ENCODE data around the gene COL6A5.

DNA sequence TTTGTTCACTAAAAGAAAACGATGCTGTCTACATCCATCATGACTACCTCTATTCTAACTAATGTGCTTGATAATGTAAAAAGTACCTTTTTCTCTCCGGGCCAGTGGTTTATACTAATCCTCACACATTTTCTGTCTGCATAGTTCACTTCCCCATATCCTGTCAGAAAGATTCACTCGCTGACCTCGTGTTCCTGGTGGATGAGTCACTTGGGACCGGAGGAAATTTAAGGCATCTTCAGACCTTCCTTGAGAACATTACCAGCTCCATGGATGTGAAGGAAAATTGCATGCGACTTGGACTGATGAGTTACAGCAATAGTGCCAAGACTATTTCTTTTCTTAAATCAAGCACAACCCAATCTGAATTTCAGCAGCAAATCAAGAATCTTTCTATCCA, 33.8 kb downstream of the COL6A5 start:
- TF ChIP-seq, protein P1, sequence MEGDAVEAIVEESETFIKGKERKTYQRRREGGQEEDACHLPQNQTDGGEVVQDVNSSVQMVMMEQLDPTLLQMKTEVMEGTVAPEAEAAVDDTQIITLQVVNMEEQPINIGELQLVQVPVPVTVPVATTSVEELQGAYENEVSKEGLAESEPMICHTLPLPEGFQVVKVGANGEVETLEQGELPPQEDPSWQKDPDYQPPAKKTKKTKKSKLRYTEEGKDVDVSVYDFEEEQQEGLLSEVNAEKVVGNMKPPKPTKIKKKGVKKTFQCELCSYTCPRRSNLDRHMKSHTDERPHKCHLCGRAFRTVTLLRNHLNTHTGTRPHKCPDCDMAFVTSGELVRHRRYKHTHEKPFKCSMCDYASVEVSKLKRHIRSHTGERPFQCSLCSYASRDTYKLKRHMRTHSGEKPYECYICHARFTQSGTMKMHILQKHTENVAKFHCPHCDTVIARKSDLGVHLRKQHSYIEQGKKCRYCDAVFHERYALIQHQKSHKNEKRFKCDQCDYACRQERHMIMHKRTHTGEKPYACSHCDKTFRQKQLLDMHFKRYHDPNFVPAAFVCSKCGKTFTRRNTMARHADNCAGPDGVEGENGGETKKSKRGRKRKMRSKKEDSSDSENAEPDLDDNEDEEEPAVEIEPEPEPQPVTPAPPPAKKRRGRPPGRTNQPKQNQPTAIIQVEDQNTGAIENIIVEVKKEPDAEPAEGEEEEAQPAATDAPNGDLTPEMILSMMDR (IDR thresholded peaks at IDR 0.05), result no peak
- TF ChIP-seq POLR2A (IDR thresholded peaks at IDR 0.05), result no peak
